Vagina (tissue), 2 donors: ENCODE data around the gene PC.

ENCODE experiments used
- CTCF ChIP-seq, 3 experiments: fragments of 450-650 bp in 2 of 3; fragments of 200-600 bp in 1 of 3; sonication (generic) in 1 of 3; IDR thresholded peaks; one replicate each; pipeline ENCODE4 v1.5.1; 2017 to 2019; ENCODE audit warnings: antibody characterized with exemption in 3 of 3, mild to moderate bottlenecking in 2 of 3, moderate library complexity in 2 of 3
- POLR2A ChIP-seq, 2 donors: fragments of 450-650 bp; IDR thresholded peaks; one replicate each; pipeline ENCODE4 v1.6.1; 2017; ENCODE audit warnings: antibody characterized with exemption in 2 of 2, mild to moderate bottlenecking in 2 of 2, moderate library complexity in 2 of 2
- POLR2AphosphoS5 ChIP-seq, 2 donors: sonication (generic); formaldehyde crosslinking; IDR thresholded peaks; one replicate each; pipeline ENCODE4 v1.9.0; 2017; ENCODE audit warnings: antibody characterized with exemption in 2 of 2, mild to moderate bottlenecking in 2 of 2, low read depth in 1 of 2; ENCODE audit not compliant: insufficient read depth in 1 of 2

DNA sequence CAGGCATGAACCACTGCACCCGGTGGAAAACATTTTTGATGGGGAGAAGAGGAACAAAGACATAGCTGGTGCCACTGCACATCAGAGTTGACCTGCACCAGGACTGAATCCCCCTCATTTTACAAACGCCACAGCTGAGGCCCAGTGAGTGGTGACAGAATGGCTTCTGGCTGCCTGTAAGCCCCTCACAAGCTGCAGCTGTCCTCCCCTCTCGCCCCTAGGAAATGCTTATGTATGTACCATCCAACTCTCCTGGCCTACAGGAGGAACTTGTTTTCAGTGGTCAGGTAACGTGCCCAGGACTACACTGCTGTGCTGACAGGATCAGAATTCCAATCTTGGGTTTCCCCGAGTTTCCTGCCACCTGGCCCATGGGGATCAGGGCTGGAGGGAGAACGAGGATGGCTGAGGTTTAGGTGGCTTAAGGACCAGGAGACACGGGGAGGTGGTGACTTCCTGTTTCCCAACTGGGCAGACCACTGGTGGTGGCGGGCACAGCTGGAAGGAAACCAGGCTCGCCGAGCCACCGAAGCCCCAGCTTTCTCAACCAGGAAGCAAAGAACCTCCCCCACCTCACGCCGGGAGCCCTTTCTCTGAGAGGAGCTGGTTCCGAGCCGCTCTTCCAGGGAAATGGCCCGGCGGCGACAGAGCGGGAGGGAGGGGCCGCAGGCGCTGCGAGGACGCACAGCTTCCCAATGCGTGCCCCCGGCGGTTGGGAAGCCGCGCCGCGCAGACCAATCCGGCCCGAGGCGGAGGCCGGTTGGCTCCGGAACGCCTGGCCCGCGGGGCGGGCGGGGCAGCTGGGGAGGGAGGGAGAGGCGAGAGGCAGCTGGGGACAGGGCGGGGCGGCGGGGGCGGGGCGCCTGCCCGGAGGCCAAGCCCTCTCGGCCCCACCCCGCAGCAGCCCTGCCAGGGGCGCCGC lies 102.3 kb downstream of the PC start:
- TF ChIP-seq CTCF (IDR thresholded peaks at IDR 0.05) (no peak), POLR2A (IDR thresholded peaks at IDR 0.05) (peak in 1 of 2 donors; percentile 34), POLR2AphosphoS5 (IDR thresholded peaks at IDR 0.05; ENCODE audit: insufficient read depth in 1 of 2, low read depth in 1 of 2) (peak in 1 of 2 donors; percentile 85)
